Gastroesophageal sphincter (tissue), 4 donors: Measurements from ENCODE around the gene MBTPS1. TPM values are rescaled to one million over a fixed set of nuclear protein-coding genes. Genes with fewer than 3 reads are reported as not detected.

Experiments used
- ATAC-seq: fragments of 150-250 bp; one replicate; pipeline ENCODE4 v1.9.1; 2016; ENCODE audit warnings: mild to moderate bottlenecking, moderate library complexity
- H3K27ac ChIP-seq, 4 donors: fragments of 200-600 bp; sonication (generic) in 3 of 4; 1 replicate in 3 of 4; 2 replicates in 1 of 4; pipeline ENCODE4 v1.5.1; 2016 to 2019
- H3K27me3 ChIP-seq: fragments of 200-600 bp; sonication (generic); one replicate; pipeline ENCODE4 v1.5.1; 2019
- H3K36me3 ChIP-seq, 2 donors: fragments of 200-600 bp; sonication (generic); one replicate each; pipeline ENCODE4 v1.5.1; 2019; ENCODE audit warnings: control low read depth in 1 of 2
- H3K4me1 ChIP-seq, 3 donors: fragments of 200-600 bp; sonication (generic); 1 replicate in 2 of 3; 2 replicates in 1 of 3; pipeline ENCODE4 v1.5.1; 2016 to 2019; ENCODE audit warnings: control low read depth in 2 of 3
- H3K4me3 ChIP-seq, 2 donors: fragments of 200-600 bp; sonication (generic); one replicate each; pipeline ENCODE4 v1.5.1; 2019; ENCODE audit warnings: mild to moderate bottlenecking in 1 of 2, moderate library complexity in 1 of 2
- H3K9me3 ChIP-seq, 3 donors: fragments of 200-600 bp; sonication (generic); one replicate each; pipeline ENCODE4 v1.5.1; 2017 to 2019; ENCODE audit warnings: control low read depth in 2 of 3
- EP300 ChIP-seq: sonication (generic); formaldehyde crosslinking; IDR thresholded peaks from one replicate; pipeline ENCODE4 v1.6.1; 2017; ENCODE audit warnings: antibody characterized with exemption, mild to moderate bottlenecking
- POLR2A ChIP-seq, 2 donors: fragments of 450-650 bp; IDR thresholded peaks; one replicate each; pipeline ENCODE4 v1.6.1; 2017; ENCODE audit warnings: antibody characterized with exemption in 2 of 2, mild to moderate bottlenecking in 2 of 2, moderate library complexity in 1 of 2
- POLR2AphosphoS5 ChIP-seq: sonication (generic); formaldehyde crosslinking; IDR thresholded peaks from one replicate; pipeline ENCODE4 v1.6.1; 2017; ENCODE audit warnings: antibody characterized with exemption
- WGBS, 2 donors: methylation state at CpG; one replicate each; pipeline ENCODE4 v1.1.5; 2018; ENCODE audit warnings: low coverage in 1 of 2; 5-methylcytosine and 5-hydroxymethylcytosine counted together
- total RNA-seq, 4 donors: library from RNA; depleted of rRNA; stranded (reverse); fragments of >200 nt; gene quantifications; one replicate each; pipeline ENCODE4 v1.1.0, GENCODE V29; 2016
- TF ChIP-seq, protein P1 (sequence below), 4 experiments: fragments of 200-600 bp in 2 of 4; fragments of 450-650 bp in 2 of 4; sonication (generic) in 1 of 4; IDR thresholded peaks; one replicate each; pipeline ENCODE4 v1.5.1; 2017 to 2019; ENCODE audit warnings: antibody characterized with exemption in 4 of 4, mild to moderate bottlenecking in 2 of 4, moderate library complexity in 2 of 4

MBTPS1 gene
- total RNA-seq, 4 donors from 2014 or later = 84.0 to 98.6 (median 90.9) TPM

DNA sequence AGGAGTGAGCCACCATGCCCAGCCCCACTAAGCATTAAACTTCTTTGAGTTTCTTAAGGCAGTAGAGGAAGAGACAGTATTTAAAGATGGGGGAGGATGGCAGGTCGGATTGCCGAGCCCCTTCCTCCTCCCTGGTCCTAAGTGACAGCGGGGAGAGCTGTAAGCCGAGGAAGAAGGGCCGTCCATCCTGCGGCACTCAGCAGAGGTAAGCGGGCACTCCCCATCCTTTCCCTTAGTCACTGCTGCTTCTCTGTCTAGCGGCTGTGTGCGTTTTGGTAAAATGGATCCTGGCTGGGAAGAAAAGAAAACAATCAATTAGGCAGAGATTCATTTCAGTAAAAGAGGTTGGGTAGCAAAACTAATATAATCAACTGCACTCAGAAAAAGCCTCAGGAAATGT, 42.3 kb upstream of the MBTPS1 start:
- WGBS, 2 donors = 6 to 26% methylated on average over 7 to 9 of the region's 9 CpGs
- Histone ChIP-seq H3K4me1 (no peaks in the 10 kb centered on the region), H3K4me3 (no peak overlapping the region), H3K36me3 (no peaks in the 10 kb centered on the region), H3K27me3 (peaks cover 37% of the 10 kb centered on the region), H3K27ac (no peak overlapping the region), H3K9me3 (no peaks in the 10 kb centered on the region)
- no peak for ATAC-seq
- TF ChIP-seq EP300 (no peak), POLR2AphosphoS5 (no peak), POLR2A (IDR thresholded peaks at IDR 0.05) (no peak)
- TF ChIP-seq, protein P1, sequence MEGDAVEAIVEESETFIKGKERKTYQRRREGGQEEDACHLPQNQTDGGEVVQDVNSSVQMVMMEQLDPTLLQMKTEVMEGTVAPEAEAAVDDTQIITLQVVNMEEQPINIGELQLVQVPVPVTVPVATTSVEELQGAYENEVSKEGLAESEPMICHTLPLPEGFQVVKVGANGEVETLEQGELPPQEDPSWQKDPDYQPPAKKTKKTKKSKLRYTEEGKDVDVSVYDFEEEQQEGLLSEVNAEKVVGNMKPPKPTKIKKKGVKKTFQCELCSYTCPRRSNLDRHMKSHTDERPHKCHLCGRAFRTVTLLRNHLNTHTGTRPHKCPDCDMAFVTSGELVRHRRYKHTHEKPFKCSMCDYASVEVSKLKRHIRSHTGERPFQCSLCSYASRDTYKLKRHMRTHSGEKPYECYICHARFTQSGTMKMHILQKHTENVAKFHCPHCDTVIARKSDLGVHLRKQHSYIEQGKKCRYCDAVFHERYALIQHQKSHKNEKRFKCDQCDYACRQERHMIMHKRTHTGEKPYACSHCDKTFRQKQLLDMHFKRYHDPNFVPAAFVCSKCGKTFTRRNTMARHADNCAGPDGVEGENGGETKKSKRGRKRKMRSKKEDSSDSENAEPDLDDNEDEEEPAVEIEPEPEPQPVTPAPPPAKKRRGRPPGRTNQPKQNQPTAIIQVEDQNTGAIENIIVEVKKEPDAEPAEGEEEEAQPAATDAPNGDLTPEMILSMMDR (IDR thresholded peaks at IDR 0.05) = no peak

DNA sequence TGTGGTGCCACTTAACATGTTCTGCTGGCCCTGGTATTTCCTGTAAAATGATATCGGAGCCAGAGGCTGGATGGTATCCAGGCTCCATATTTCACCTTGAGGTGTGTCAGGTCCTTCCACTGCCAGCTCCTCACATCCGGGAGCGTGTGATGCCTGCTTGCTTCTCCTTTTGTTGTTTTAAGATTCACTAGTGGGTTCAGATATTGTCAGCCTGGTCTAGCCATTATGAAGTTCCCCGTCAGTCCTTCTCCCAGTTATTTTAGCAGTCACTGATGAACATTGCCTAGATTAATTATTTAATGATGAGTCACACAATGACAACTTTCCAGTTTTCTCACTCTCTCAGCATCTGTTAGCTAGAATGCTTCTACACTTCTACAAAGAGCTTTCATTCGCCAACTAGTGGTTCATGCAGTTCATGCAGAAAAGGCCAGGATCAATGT, 39.6 kb upstream of the MBTPS1 start:
- Histone ChIP-seq H3K27me3 (peaks cover 35% of the 10 kb centered on the region), H3K4me3 (no peak overlapping the region), H3K36me3 (no peaks in the 10 kb centered on the region), H3K27ac (no peak overlapping the region), H3K9me3 (no peaks in the 10 kb centered on the region), H3K4me1 (no peaks in the 10 kb centered on the region)
- 47 to 72% methylated on average over 4 to 5 of the region's 5 CpGs for WGBS, 2 donors
- ATAC-seq = no peak
- TF ChIP-seq, protein P1 (IDR thresholded peaks at IDR 0.05) = no peak
- TF ChIP-seq EP300 (no peak), POLR2AphosphoS5 (no peak), POLR2A (IDR thresholded peaks at IDR 0.05) (no peak)

- TF ChIP-seq EP300 = no peak
- Histone ChIP-seq H3K4me3 (no peak overlapping the region), H3K4me1 (no peaks in the 10 kb centered on the region), H3K27ac (no peak overlapping the region), H3K9me3 (no peaks in the 10 kb centered on the region), H3K27me3 (peaks cover 35% of the 10 kb centered on the region), H3K36me3 (no peaks in the 10 kb centered on the region)
- ATAC-seq = no peak
- 83 to 89% methylated on average over 4 to 5 of the region's 6 CpGs for WGBS, 2 donors
Observed at GRCh38 chr16:84155771-84156170, 39.0 kb upstream of the MBTPS1 start.

GRCh38 chr16:84155226-84155625, 38.5 kb upstream of the MBTPS1 start:
- Histone ChIP-seq H3K27ac (no peak overlapping the region), H3K36me3 (no peaks in the 10 kb centered on the region), H3K9me3 (no peaks in the 10 kb centered on the region), H3K4me3 (no peak overlapping the region), H3K27me3 (peaks cover 33% of the 10 kb centered on the region), H3K4me1 (no peaks in the 10 kb centered on the region)
- ATAC-seq = no peak
- 87% methylated on average over 2 of the region's 4 CpGs; no CpG with 5 or more reads in 1 of the 2 donors for WGBS, 2 donors
- no peak for TF ChIP-seq POLR2AphosphoS5
- no peak for TF ChIP-seq POLR2A (IDR thresholded peaks at IDR 0.05)
- no peak for TF ChIP-seq EP300
- TF ChIP-seq, protein P1 (IDR thresholded peaks at IDR 0.05) = no peak

- H3K36me3 ChIP-seq = no peaks in the 10 kb centered on the region
- H3K4me1 ChIP-seq = no peaks in the 10 kb centered on the region
- no peak overlapping the region for H3K4me3 ChIP-seq
- WGBS, 2 donors = 65 to 90% methylated on average over 3 to 5 of the region's 8 CpGs
- ATAC-seq = no peak
- TF ChIP-seq POLR2A (IDR thresholded peaks at IDR 0.05) = no peak
- TF ChIP-seq, protein P1 (IDR thresholded peaks at IDR 0.05) = no peak
- no peak for TF ChIP-seq EP300
- TF ChIP-seq POLR2AphosphoS5 = no peak
- peaks cover 30% of the 10 kb centered on the region for H3K27me3 ChIP-seq
- no peaks in the 10 kb centered on the region for H3K9me3 ChIP-seq
- H3K27ac ChIP-seq = no peak overlapping the region
Observed at GRCh38 chr16:84153660-84154214, 37.0 kb upstream of the MBTPS1 start.
